Stimulated activated CD4-positive, alpha-beta T cell treated with anti-CD3 and anti-CD28 coated beads, Interleukin-4, amount 100 ng/mL, for 1 hour (primary cell): ENCODE measurements around the gene KCNIP4.

Experiments
- DNase-seq: peaks from one replicate; pipeline ENCODE4 v3.0.0-alpha.2; 2020

KCNIP4 gene

GRCh38 chr4:20901851-20902250 is 1046.7 kb downstream of the KCNIP4 start:
- DNase-seq: no peak

GRCh38 chr4:20899591-20899990 is 1049.0 kb downstream of the KCNIP4 start:
- no peak for DNase-seq

- no peak for DNase-seq
These were observed 1052.6 kb downstream of the KCNIP4 start for GRCh38 chr4:20895988-20896387.

- DNase-seq: no peak
These were observed 1053.4 kb downstream of the KCNIP4 start for GRCh38 chr4:20895208-20895607.

GRCh38 chr4:20890761-20891160 is 1057.8 kb downstream of the KCNIP4 start:
- no peak for DNase-seq

- no peak for DNase-seq
These were observed 1058.7 kb downstream of the KCNIP4 start for GRCh38 chr4:20889901-20890300.

- DNase-seq: no peak
These were observed 1064.9 kb downstream of the KCNIP4 start for GRCh38 chr4:20883677-20884076.

GRCh38 chr4:20883231-20883630 is 1065.3 kb downstream of the KCNIP4 start:
- DNase-seq: no peak

- DNase-seq: no peak
These were observed 1066.1 kb downstream of the KCNIP4 start for GRCh38 chr4:20882500-20882899.

- DNase-seq: no peak
These were observed 1066.9 kb downstream of the KCNIP4 start for GRCh38 chr4:20881658-20882057.

- no peak for DNase-seq
These were observed 1069.8 kb downstream of the KCNIP4 start for GRCh38 chr4:20878806-20879205.

GRCh38 chr4:20870436-20870835 is 1078.1 kb downstream of the KCNIP4 start:
- no peak for DNase-seq

GRCh38 chr4:20868108-20868507 is 1080.5 kb downstream of the KCNIP4 start:
- no peak for DNase-seq

GRCh38 chr4:20860878-20861277 is 1087.7 kb downstream of the KCNIP4 start:
- no peak for DNase-seq

GRCh38 chr4:20859097-20859781 is 1089.3 kb downstream of the KCNIP4 start:
- no peak for DNase-seq

GRCh38 chr4:20857081-20857480 is 1091.5 kb downstream of the KCNIP4 start:
- DNase-seq: no peak

- DNase-seq: no peak
These were observed 1101.3 kb downstream of the KCNIP4 start for GRCh38 chr4:20847124-20847747.

- DNase-seq: no peak
These were observed 1104.3 kb downstream of the KCNIP4 start for GRCh38 chr4:20844311-20844710.

GRCh38 chr4:20840648-20841190 is 1107.9 kb downstream of the KCNIP4 start:
- no peak for DNase-seq

- no peak for DNase-seq
These were observed 1108.6 kb downstream of the KCNIP4 start for GRCh38 chr4:20839957-20840356.

GRCh38 chr4:20838476-20838875 is 1110.1 kb downstream of the KCNIP4 start:
- DNase-seq: no peak

- DNase-seq: no peak
These were observed 1115.7 kb downstream of the KCNIP4 start for GRCh38 chr4:20832826-20833225.

GRCh38 chr4:20831746-20832145 is 1116.8 kb downstream of the KCNIP4 start:
- no peak for DNase-seq

- no peak for DNase-seq
These were observed 1118.8 kb downstream of the KCNIP4 start for GRCh38 chr4:20829617-20830357.
